AG09319 (cell line): ENCODE data around the gene DUSP10.

Source experiments
- DNase-seq: peaks from one replicate; pipeline ENCODE4 v3.0.0-alpha.2; 2010; ENCODE audit warnings: low read depth; ENCODE audit errors: extremely low read depth
- TF ChIP-seq, protein P1 (sequence below): IDR thresholded peaks from 2 replicates; pipeline ENCODE4 v1.5.1; 2011; ENCODE audit warnings: low read depth, mild to moderate bottlenecking, inconsistent platforms, low read length, moderate library complexity

Gene DUSP10

DNA sequence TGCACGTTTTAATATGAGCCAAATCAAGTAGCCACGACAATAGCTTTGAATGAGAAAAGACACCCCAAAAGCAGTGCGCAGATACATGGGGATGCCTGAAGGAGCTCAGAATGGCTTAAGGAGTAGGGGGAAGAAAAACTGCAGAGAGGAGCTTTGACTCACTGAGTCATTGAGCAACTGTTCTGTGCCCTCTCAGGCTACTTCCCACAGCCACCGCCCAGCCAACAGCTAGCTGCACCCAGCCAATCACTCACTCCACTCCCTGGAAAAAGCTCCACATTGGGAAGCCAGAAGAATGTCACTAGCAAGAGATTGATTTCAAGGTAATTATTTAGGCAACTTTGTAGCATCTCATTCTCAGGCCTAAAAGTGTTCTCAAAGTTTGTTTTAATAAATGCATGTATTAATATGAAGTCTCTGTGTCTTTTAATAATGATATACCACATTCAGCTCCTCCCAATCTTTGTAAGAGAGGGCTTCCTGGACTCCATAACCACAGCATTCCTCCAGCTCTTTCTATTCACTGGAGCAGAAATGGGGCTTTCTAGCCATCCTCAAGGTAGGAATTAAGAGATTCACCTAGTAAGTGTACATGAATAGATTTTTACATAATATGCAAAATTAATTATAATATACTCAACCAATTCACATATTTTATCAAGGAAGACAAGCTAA, 16.8 kb downstream of the DUSP10 start:
- TF ChIP-seq, protein P1, sequence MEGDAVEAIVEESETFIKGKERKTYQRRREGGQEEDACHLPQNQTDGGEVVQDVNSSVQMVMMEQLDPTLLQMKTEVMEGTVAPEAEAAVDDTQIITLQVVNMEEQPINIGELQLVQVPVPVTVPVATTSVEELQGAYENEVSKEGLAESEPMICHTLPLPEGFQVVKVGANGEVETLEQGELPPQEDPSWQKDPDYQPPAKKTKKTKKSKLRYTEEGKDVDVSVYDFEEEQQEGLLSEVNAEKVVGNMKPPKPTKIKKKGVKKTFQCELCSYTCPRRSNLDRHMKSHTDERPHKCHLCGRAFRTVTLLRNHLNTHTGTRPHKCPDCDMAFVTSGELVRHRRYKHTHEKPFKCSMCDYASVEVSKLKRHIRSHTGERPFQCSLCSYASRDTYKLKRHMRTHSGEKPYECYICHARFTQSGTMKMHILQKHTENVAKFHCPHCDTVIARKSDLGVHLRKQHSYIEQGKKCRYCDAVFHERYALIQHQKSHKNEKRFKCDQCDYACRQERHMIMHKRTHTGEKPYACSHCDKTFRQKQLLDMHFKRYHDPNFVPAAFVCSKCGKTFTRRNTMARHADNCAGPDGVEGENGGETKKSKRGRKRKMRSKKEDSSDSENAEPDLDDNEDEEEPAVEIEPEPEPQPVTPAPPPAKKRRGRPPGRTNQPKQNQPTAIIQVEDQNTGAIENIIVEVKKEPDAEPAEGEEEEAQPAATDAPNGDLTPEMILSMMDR, result no peak
- DNase-seq, result no peak

DNA sequence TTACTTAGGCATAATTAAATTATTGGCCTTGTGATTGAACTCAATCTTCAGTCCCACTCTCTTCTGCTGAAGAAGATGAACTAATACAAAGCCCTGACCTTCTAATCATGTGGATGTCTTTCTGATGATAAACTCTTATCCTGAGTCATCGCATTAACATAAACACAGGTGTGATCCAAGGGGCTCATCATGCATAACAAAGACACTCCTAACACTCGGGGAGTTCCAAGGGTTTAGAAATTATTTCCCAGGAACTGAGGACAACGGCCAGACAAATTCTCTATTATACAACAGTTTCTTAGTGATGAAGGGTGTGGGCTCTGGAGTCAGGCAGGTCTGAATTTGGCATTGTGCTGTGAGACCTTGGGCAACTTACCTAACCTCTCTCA, 18.0 kb downstream of the DUSP10 start:
- TF ChIP-seq, protein P1, result no peak
- no peak for DNase-seq

DNA sequence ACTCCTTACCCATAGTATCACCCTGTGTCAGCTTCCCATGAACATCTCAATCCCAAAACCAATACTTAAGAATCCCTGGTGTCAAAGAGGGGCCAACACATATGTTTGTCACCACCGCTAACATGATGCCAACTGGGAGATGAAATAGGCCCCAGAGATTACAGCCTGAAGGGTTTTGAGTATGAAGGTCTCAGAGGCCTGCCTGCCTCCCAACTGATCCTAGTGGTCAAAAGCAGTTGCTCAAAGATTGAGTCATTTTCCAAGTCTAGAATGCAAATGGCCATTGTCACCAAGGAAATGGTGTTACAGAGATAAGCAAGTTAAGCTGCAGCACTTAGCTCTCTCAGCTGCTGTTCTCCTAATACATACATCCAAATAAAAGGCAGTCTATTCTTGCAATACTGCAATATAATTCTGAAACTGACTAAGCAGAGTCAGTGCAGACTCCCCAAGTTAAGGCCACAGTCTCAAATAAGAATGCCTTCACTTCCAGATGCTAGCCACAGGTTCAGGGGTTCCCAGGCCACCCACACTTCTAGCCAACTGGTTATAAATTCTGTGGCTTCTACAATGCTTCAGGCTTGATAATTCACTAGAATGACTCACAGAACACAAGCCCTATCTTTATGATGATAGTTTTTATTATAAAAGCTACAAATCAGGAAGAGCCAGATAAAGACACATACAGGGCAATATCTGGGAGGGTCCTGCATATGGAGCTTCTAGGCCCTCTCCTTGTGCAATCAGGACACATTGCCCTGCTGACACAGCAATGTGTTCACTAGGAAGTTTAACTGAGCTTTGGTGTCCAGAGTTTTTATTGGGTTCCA, 18.7 kb downstream of the DUSP10 start:
- TF ChIP-seq, protein P1, result no peak; the same call in 1 of the 2 replicates
- no peak for DNase-seq

DNA sequence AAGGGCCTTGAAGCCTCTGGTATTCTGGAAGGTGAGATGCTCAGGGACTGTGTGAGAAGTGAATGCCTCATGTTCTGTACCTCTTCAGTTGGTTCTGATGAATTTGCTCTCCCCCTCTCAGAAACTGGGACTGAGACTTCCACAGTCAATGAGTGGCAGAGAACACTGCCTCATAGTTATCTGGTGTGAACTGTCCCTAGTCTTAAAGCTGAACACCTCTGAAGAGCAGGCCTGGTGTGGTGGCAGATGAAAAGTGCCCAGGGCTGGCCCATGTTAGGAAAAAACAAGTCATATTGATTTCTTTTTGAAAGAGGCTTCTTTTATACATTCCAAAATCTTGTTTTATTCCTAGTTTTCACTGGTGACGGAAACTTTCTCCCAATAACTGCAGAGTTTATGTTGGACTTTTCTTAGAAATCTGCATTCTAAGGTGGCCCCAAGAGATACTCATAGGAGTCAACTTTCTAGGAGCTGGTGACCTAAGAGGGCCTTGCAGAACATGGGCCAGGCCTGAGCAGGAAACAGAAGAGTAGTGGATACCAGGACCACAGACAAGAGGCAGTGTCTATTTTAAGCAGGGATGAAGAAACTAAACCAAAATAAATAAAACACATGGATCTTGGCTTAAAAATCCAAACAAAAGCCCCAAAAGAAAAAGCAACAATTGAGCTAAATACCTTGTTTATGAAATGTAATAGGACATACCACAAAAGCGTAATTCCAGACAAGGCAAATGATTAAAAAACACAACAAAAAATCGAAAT, 19.5 kb downstream of the DUSP10 start:
- no peak for DNase-seq
- TF ChIP-seq, protein P1, result no peak

DNA sequence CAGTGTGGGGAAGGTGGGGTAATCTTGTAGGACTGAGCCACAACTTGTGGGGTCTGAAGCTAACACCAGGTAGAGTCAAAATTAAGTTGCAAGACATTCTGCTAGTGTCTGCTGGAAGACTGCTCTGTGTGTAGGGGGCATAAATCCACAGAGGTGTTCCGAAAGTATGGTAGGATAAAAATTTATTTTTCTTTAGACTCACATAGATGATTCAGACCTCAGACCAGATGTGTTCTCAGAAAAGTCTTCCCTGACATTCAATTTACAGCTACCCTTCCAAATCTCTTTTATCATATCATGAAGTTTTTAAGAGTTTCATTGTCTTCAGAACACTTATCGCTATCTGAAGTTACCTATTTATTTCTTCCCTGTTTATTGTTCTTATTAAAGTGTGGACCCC, 21.3 kb downstream of the DUSP10 start:
- TF ChIP-seq, protein P1, result no peak
- DNase-seq, result no peak

DNA sequence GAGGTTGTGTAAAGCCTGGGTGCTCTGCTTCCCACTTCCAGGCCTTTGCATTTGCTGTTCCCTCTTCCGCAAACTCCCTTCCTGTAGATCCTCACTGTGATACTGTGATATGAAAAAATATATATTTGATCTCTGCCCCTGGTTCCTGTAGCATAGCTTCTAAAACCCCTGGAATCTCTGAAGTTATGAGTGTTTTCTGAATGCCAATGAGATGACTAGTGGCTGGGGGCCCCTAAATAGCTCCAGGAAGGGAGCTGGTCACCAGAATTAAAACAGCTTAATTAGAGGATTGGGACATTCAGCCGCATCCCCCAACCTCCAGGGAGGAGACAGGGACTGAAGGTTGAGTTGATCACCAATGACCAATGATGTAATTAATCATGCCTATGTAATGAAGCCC, 21.9 kb downstream of the DUSP10 start:
- no peak for DNase-seq
- TF ChIP-seq, protein P1, result no peak

DNA sequence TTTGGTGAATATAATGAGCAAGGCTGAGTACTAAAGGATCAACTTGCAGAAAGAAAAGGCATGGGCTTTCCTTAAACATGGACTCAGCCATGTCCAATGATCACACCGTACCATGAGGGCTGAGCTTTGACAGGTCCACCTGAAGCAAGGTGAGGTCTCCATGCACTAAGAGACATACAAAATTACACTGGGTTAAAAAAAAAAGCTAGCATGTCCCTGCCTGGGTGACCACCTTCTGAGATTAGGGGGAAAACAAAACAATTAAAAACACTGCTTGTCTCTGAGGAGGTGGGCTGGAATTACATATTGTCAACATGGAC, 22.7 kb downstream of the DUSP10 start:
- TF ChIP-seq, protein P1, result no peak
- no peak for DNase-seq
